Heart left ventricle (tissue), 16 donors: ENCODE data around the gene C10orf88. TPM values are rescaled to one million over a fixed set of nuclear protein-coding genes. Genes with fewer than 3 reads are reported as not detected.

ENCODE experiments used
- ATAC-seq, 4 donors: fragments of 200-7000 bp; cut with Tn5 transposase; one replicate each; pipeline ENCODE4 v1.9.1; 2020 to 2022; ENCODE audit warnings: moderate library complexity in 4 of 4, mild to moderate bottlenecking in 3 of 4, moderate number of reproducible peaks in 1 of 4
- DNase-seq, 5 donors: peaks; one replicate each; pipeline ENCODE4 v3.0.0-alpha.2; 2020
- H3K27ac ChIP-seq, 12 donors: fragments of 200-600 bp; sonication (generic) in 4 of 12; one replicate each; pipeline versions ENCODE4 v1.5.0 to v1.8.0; 2016 to 2022; ENCODE audit warnings: mild to moderate bottlenecking in 2 of 12
- H3K27me3 ChIP-seq, 9 donors: fragments of 200-600 bp; sonication (generic) in 2 of 9; one replicate each; pipeline versions ENCODE4 v1.5.1 to v1.8.0; 2016 to 2022; ENCODE audit warnings: mild to moderate bottlenecking in 3 of 9
- H3K36me3 ChIP-seq, 9 donors: fragments of 200-600 bp; sonication (generic) in 2 of 9; one replicate each; pipeline versions ENCODE4 v1.5.0 to v1.8.0; 2018 to 2022; ENCODE audit warnings: mild to moderate bottlenecking in 2 of 9
- H3K4me1 ChIP-seq, 12 donors: fragments of 200-600 bp; sonication (generic) in 4 of 12; one replicate each; pipeline versions ENCODE4 v1.5.0 to v1.8.0; 2016 to 2022; ENCODE audit warnings: mild to moderate bottlenecking in 3 of 12
- H3K4me3 ChIP-seq, 12 donors: fragments of 200-600 bp; sonication (generic) in 4 of 12; one replicate each; pipeline versions ENCODE4 v1.5.0 to v1.8.0; 2017 to 2022; ENCODE audit warnings: mild to moderate bottlenecking in 9 of 12, moderate library complexity in 4 of 12
- H3K9me3 ChIP-seq, 12 donors: fragments of 200-600 bp; sonication (generic) in 4 of 12; one replicate each; pipeline versions ENCODE4 v1.5.0 to v1.8.0; 2016 to 2022; ENCODE audit warnings: mild to moderate bottlenecking in 1 of 12
- POLR2A ChIP-seq, 2 donors: fragments of 450-650 bp; IDR thresholded peaks; one replicate each; pipeline ENCODE4 v1.6.1; 2017; ENCODE audit warnings: antibody characterized with exemption in 2 of 2, mild to moderate bottlenecking in 2 of 2, moderate library complexity in 2 of 2
- WGBS, 4 donors: extraction: QIAGEN DNeasy Blood & Tissue Kit in 2 of 4; methylation state at CpG; one replicate each; pipeline versions ENCODE4 v1.1.5 to v1.1.7; 2013 to 2018; 5-methylcytosine and 5-hydroxymethylcytosine counted together
- intact Hi-C, 10 donors: fragments of 100-400 bp; cut with DNase I; formaldehyde crosslinking; loops; one replicate each; pipeline versions ENCODE4 v1.11.1 to v1.14.2; 2022
- polyA plus RNA-seq, 2 donors: library from polyadenylated mRNA; stranded (reverse); fragments of 200-250 nt; gene quantifications; one replicate each; pipeline ENCODE4 v1.2.3, GENCODE V29; 2013
- total RNA-seq, 9 donors: library from RNA; depleted of rRNA in 2 of 9; stranded (reverse); fragments of >200 nt in 2 of 9; fragmentation: NEBNext Ultra II Directional in 3 of 9; extraction: Animal tissue kit (Norgen Biotek cat#: 25700) in 3 of 9; gene quantifications; one replicate each; pipeline versions ENCODE4 v1.1.0 to v1.2.4, GENCODE V29; 2016 to 2023
- TF ChIP-seq, protein P1 (sequence below), 12 donors: fragments of 200-600 bp; sonication (generic) in 4 of 12; IDR thresholded peaks; one replicate each; pipeline versions ENCODE4 v1.5.0 to v1.8.0; 2018 to 2022; ENCODE audit warnings: antibody characterized with exemption in 12 of 12, mild to moderate bottlenecking in 5 of 12
- donor health status: ischemic (EF 13 %, LVEDD 7.1; RV severe dilation, severe dysfunction).
- donor health status: healthy with polysubstance abuse.
- donor health status: DM: no; HTN: yes; CAD: no.
- donor health status: DM: no; HTN: no; CAD: no.
- donor health status: ischemic (EF 25% LVEDD 6.9; RV normal size, moderate dysfunction).
- donor health status: ischemic (EF 25% LVEDD 5.7; RV mildly dilated, moderate dysfunction).
- donor health status: healthy.
- donor health status: DM: yes; HTN: yes; CAD: no.
- donor health status: ischemic (EF 35%, LVEDD 5.7; RV mildly dilated, moderate dysfunction).
- donor health status: nonischemic (EF 11% LVEDD 7.7; RV severe dilation, severe dysfunction).
- donor health status: DM: yes; HTN: yes; CAD: no.
- donor health status: PGD.
- donor health status: ischemic (EF 29% LVEDD 5.4; RV normal size, mild dysfunction).
- donor health status: nonischemic (EF 23%, LVEDD 6.1; RV moderate dilation, normal function).

C10orf88 gene
- total and polyA plus RNA-seq, 11 donors = 3.1 to 8.3 (median 5.7) TPM

DNA sequence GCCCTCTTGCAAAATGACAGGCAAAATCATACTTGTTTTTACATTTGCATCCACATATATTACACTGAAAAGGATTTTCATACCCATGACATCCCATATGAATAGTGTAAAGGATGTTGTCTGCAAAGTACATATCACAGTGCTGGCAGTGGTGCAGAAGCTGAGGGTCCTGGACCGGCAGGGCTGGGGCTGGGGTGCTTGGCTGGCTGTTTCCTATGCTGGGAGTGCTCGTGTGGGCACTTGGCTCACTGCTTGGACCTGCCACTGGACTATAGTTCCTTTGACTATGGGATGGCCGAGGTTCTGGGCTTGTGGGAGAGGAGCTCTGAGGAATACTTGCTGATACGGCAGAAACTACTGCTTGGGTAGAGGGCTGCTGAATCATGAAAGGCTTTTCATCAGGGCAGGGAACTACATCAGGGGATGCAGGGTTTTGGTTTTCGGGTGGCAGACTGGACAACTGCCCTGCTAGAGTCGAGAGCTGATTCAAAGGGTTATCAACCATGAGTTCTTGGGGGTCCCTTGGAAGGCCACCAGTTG lies 39.8 kb upstream of the C10orf88 start:
- Histone ChIP-seq H3K4me1 (peaks cover 0 to 4% (median under 1%) of the 10 kb centered on the region in 12 donors), H3K4me3 (no peak overlapping the region), H3K36me3 (peaks cover 0 to 88% (median 62%) of the 10 kb centered on the region in 9 donors), H3K27ac (no peak overlapping the region), H3K27me3 (no peaks in the 10 kb centered on the region), H3K9me3 (no peaks in the 10 kb centered on the region)
- no peak for ATAC-seq
- TF ChIP-seq, protein P1, sequence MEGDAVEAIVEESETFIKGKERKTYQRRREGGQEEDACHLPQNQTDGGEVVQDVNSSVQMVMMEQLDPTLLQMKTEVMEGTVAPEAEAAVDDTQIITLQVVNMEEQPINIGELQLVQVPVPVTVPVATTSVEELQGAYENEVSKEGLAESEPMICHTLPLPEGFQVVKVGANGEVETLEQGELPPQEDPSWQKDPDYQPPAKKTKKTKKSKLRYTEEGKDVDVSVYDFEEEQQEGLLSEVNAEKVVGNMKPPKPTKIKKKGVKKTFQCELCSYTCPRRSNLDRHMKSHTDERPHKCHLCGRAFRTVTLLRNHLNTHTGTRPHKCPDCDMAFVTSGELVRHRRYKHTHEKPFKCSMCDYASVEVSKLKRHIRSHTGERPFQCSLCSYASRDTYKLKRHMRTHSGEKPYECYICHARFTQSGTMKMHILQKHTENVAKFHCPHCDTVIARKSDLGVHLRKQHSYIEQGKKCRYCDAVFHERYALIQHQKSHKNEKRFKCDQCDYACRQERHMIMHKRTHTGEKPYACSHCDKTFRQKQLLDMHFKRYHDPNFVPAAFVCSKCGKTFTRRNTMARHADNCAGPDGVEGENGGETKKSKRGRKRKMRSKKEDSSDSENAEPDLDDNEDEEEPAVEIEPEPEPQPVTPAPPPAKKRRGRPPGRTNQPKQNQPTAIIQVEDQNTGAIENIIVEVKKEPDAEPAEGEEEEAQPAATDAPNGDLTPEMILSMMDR (IDR thresholded peaks at IDR 0.05) = no peak
- TF ChIP-seq POLR2A (IDR thresholded peaks at IDR 0.05) = no peak
- intact Hi-C loops = no loop called here
- no peak for DNase-seq
- 85 to 95% (median 92%) methylated on average over 6 of the region's 6 CpGs for WGBS, 4 donors

DNA sequence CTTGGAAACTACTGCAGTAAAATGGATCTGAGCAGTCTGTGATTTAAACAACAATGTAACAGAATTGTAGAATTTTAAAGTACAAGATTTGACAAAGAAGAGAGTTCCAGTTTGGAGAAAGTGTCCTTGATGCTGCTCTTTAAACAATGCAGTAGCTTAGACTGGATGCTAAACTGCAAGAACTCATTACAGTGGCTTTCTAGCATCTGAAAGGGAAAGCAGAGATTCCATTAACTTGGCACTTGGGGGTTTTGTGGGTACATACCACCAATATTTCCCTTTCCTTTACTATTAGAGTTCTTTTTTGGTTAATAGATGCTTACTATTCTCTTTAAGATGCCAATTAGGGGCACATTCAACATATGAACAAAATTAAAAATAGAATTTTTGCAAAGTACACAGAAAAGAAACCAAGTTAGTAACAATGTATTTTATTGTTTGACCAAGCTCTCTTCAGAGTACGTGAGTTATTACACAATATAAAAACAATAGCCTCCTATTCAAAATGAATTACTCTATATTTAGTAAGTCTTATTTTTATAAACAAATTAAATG lies 38.1 kb upstream of the C10orf88 start:
- no peak for TF ChIP-seq POLR2A (IDR thresholded peaks at IDR 0.05)
- TF ChIP-seq, protein P1 (IDR thresholded peaks at IDR 0.05) = no peak
- WGBS, 4 donors = 73 to 87% (median 82%) methylated on average over 1 of the region's 1 CpG
- Histone ChIP-seq H3K4me3 (no peak overlapping the region), H3K9me3 (no peaks in the 10 kb centered on the region), H3K27ac (no peak overlapping the region), H3K27me3 (no peaks in the 10 kb centered on the region), H3K36me3 (peaks cover 0 to 82% (median 55%) of the 10 kb centered on the region in 9 donors), H3K4me1 (no peaks in the 10 kb centered on the region)
- ATAC-seq (no peak), DNase-seq (no peak)
- intact Hi-C loops = no loop called here

DNA sequence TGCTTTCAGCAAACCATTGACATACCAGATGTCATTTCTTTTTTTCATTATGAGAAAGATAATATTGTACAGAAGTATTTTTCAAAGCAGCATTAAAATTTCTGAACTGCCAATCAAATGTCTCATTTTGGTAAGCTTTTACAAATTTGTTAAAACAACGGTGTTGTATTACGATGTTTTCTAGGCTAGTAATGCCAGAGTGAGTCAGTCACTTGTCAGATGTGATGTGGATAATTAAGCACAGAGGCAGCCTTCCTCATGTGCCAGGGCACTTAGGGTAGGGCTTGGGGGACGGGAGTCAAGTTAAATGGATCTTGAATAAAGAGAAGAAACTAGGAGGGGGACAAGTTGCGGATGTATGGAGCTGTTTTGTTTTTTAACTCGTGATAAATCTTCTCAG lies 36.3 kb upstream of the C10orf88 start:
- DNase-seq (no peak), ATAC-seq (no peak)
- TF ChIP-seq, protein P1 (IDR thresholded peaks at IDR 0.05) = no peak
- no peak for TF ChIP-seq POLR2A (IDR thresholded peaks at IDR 0.05)
- H3K4me3 ChIP-seq = no peak overlapping the region
- WGBS, 4 donors = 67 to 85% (median 77%) methylated on average over 5 of the region's 5 CpGs
- no peak overlapping the region for H3K27ac ChIP-seq
- H3K4me1 ChIP-seq = no peaks in the 10 kb centered on the region
- no peaks in the 10 kb centered on the region for H3K9me3 ChIP-seq
- no peaks in the 10 kb centered on the region for H3K27me3 ChIP-seq
- intact Hi-C loops = no loop called here
- peaks cover 0 to 73% (median 36%) of the 10 kb centered on the region in 9 donors for H3K36me3 ChIP-seq

DNA sequence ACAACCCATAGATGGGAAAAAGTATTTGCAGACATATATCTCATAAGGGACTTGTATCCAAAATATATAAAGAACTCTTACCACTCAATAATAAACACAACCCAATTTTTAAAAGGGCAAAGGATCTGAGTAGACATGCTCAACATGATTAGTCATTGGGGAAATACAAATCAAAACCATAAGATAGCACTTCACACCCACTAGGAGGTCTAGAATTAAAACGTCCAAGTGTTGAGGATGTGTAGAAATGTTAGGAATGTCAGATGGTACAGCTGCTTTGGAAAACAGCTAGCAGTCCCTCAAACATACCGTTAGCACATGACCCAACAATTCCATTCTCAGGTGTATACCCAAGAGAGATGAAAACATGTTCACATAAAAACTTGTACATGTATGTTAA lies 34.5 kb upstream of the C10orf88 start:
- intact Hi-C loops = loop anchor here in 1 of 10 donors (10.0 kb wide), 1 partner anchor 614 kb away; the partner anchor contains the start of gene PLEKHA1
- Histone ChIP-seq H3K27ac (no peak overlapping the region), H3K27me3 (no peaks in the 10 kb centered on the region), H3K4me1 (no peaks in the 10 kb centered on the region), H3K4me3 (no peak overlapping the region), H3K9me3 (no peaks in the 10 kb centered on the region), H3K36me3 (peaks cover 0 to 62% (median 26%) of the 10 kb centered on the region in 9 donors)
- DNase-seq = no peak
- ATAC-seq = no peak
- WGBS, 4 donors = 50 to 67% (median 53%) methylated on average over 2 of the region's 2 CpGs
- no peak for TF ChIP-seq POLR2A (IDR thresholded peaks at IDR 0.05)
- TF ChIP-seq, protein P1 (IDR thresholded peaks at IDR 0.05) = no peak
